Effector memory CD4-positive, alpha-beta T cell (primary cell): ENCODE measurements around the gene TTLL5.

Source experiments
- DNase-seq, 3 donors: peaks; one replicate each; pipeline ENCODE4 v3.0.0-alpha.2; 2020
- H3K27ac ChIP-seq: 2 replicates; pipeline ENCODE4 v1.7.0; 2013; ENCODE audit warnings: mild to moderate bottlenecking, low read length, moderate library complexity; ENCODE audit not compliant: insufficient read depth, poor library complexity, severe bottlenecking
- H3K27me3 ChIP-seq: replicated peaks from 2 replicates; pipeline ENCODE4 v1.7.0; 2013; ENCODE audit warnings: mild to moderate bottlenecking, low read length; ENCODE audit not compliant: insufficient read depth, control insufficient read depth, poor library complexity, severe bottlenecking
- H3K36me3 ChIP-seq: 2 replicates; pipeline ENCODE4 v1.7.0; 2013; ENCODE audit warnings: mild to moderate bottlenecking, low read length, moderate library complexity; ENCODE audit not compliant: control insufficient read depth, insufficient read depth
- H3K4me1 ChIP-seq: 2 replicates; pipeline ENCODE4 v1.7.0; 2013; ENCODE audit warnings: low read length, mild to moderate bottlenecking; ENCODE audit not compliant: control insufficient read depth, insufficient read depth, poor library complexity, severe bottlenecking
- H3K4me3 ChIP-seq: 2 replicates; pipeline ENCODE4 v1.7.0; 2013; ENCODE audit warnings: low read length, low read depth, mild to moderate bottlenecking; ENCODE audit not compliant: insufficient read depth, poor library complexity, severe bottlenecking
- H3K9me3 ChIP-seq: 2 replicates; pipeline ENCODE4 v1.7.0; 2013; ENCODE audit warnings: mild to moderate bottlenecking, low read length, moderate library complexity; ENCODE audit not compliant: control insufficient read depth

TTLL5 gene

GRCh38 chr14:75979071-75979571 is 318.1 kb downstream of the TTLL5 start:
- no peak for DNase-seq
- peaks cover 10% of the 10 kb centered on the region for H3K4me1 ChIP-seq
- H3K4me3 ChIP-seq, result no peak overlapping the region
- no peak overlapping the region for H3K27ac ChIP-seq
- H3K36me3 ChIP-seq, result no peaks in the 10 kb centered on the region
- H3K9me3 ChIP-seq, result no peaks in the 10 kb centered on the region
- no peaks in the 10 kb centered on the region for H3K27me3 ChIP-seq

- peaks cover 10% of the 10 kb centered on the region for H3K4me1 ChIP-seq
- H3K4me3 ChIP-seq, result no peak overlapping the region
- no peak for DNase-seq
- H3K27me3 ChIP-seq, result no peaks in the 10 kb centered on the region
- no peaks in the 10 kb centered on the region for H3K9me3 ChIP-seq
- no peak overlapping the region for H3K27ac ChIP-seq
- H3K36me3 ChIP-seq, result no peaks in the 10 kb centered on the region
These were observed 318.9 kb downstream of the TTLL5 start for GRCh38 chr14:75979648-75980565.

- no peak for DNase-seq
- H3K4me3 ChIP-seq, result no peak overlapping the region
- H3K27me3 ChIP-seq, result no peaks in the 10 kb centered on the region
- H3K9me3 ChIP-seq, result no peaks in the 10 kb centered on the region
- H3K27ac ChIP-seq, result no peak overlapping the region
- H3K36me3 ChIP-seq, result no peaks in the 10 kb centered on the region
- H3K4me1 ChIP-seq, result peaks cover 10% of the 10 kb centered on the region
These were observed 319.8 kb downstream of the TTLL5 start for GRCh38 chr14:75980856-75981255.

- DNase-seq, result peak; percentile 23 to 43 (median 39)
- Histone ChIP-seq H3K27me3 (no peaks in the 10 kb centered on the region), H3K4me3 (peak within 1 kb of the TSS; percentile 80), H3K36me3 (no peaks in the 10 kb centered on the region), H3K27ac (peak within 1 kb of the TSS; percentile 70), H3K4me1 (peaks cover 15% of the 10 kb centered on the region), H3K9me3 (no peaks in the 10 kb centered on the region)
These were observed 320.6 kb downstream of the TTLL5 start, which contains the start of gene TGFB3 for GRCh38 chr14:75981426-75982265. TSS of gene TGFB3 (minus strand) at chr14:75981995. CDS start at chr14:75980893, 1,102 bp downstream.

- peak overlapping the region; percentile 70 for H3K27ac ChIP-seq
- no peaks in the 10 kb centered on the region for H3K27me3 ChIP-seq
- no peaks in the 10 kb centered on the region for H3K9me3 ChIP-seq
- peak; percentile 41 to 66 (median 66) for DNase-seq
- H3K4me3 ChIP-seq, result peak overlapping the region; percentile 80
- no peaks in the 10 kb centered on the region for H3K36me3 ChIP-seq
- H3K4me1 ChIP-seq, result peaks cover 15% of the 10 kb centered on the region
These were observed 321.4 kb downstream of the TTLL5 start for GRCh38 chr14:75982266-75983018.

GRCh38 chr14:75983019-75983358 is 321.9 kb downstream of the TTLL5 start:
- peaks cover 15% of the 10 kb centered on the region for H3K4me1 ChIP-seq

GRCh38 chr14:75984674-75985073 is 323.6 kb downstream of the TTLL5 start:
- Histone ChIP-seq H3K9me3 (no peaks in the 10 kb centered on the region), H3K27me3 (no peaks in the 10 kb centered on the region), H3K4me1 (peaks cover 11% of the 10 kb centered on the region), H3K36me3 (no peaks in the 10 kb centered on the region), H3K27ac (no peak overlapping the region), H3K4me3 (no peak overlapping the region)
- no peak for DNase-seq

More at GRCh38 chr14:75983019-75983358, 321.9 kb downstream of the TTLL5 start:
- no peaks in the 10 kb centered on the region for H3K36me3 ChIP-seq
- no peak overlapping the region for H3K27ac ChIP-seq
- H3K9me3 ChIP-seq, result no peaks in the 10 kb centered on the region
- H3K4me3 ChIP-seq, result peak overlapping the region; percentile 80
- DNase-seq, result no peak
- H3K27me3 ChIP-seq, result no peaks in the 10 kb centered on the region

GRCh38 chr14:75985618-75986438 is 324.8 kb downstream of the TTLL5 start, which contains the start of gene IFT43:
TSS of gene IFT43 (plus strand) at chr14:75985763. CDS start at chr14:75985787, 24 bp downstream.
- peak within 1 kb of the TSS; percentile 77 for H3K27ac ChIP-seq
- no peaks in the 10 kb centered on the region for H3K36me3 ChIP-seq
- peak; percentile 82 to 89 (median 82) for DNase-seq
- no peaks in the 10 kb centered on the region for H3K27me3 ChIP-seq
- peak within 1 kb of the TSS; percentile 80 for H3K4me3 ChIP-seq
- H3K9me3 ChIP-seq, result no peaks in the 10 kb centered on the region
- peaks cover 11% of the 10 kb centered on the region for H3K4me1 ChIP-seq

GRCh38 chr14:75986439-75986765 is 325.4 kb downstream of the TTLL5 start:
- peaks cover 11% of the 10 kb centered on the region for H3K4me1 ChIP-seq
- no peaks in the 10 kb centered on the region for H3K36me3 ChIP-seq
- H3K27ac ChIP-seq, result no peak overlapping the region
- H3K27me3 ChIP-seq, result no peaks in the 10 kb centered on the region
- H3K4me3 ChIP-seq, result peak overlapping the region; percentile 80
- no peak for DNase-seq
- no peaks in the 10 kb centered on the region for H3K9me3 ChIP-seq
